WTC11 (cell line): ENCODE results near the gene EXPH5.

Experiments used
- ATF2 ChIP-seq: sonication (generic); formaldehyde crosslinking; IDR thresholded peaks from 2 replicates; pipeline ENCODE4 v1.8.1; 2022; ENCODE audit warnings: low read depth, missing genetic modification reagents, borderline replicate concordance
- CREB1 ChIP-seq: sonication (generic); formaldehyde crosslinking; IDR thresholded peaks from 2 replicates; pipeline ENCODE4 v1.8.0; 2023; ENCODE audit warnings: mild to moderate bottlenecking, missing genetic modification reagents
- CTCF ChIP-seq: fragments of 200-600 bp; IDR thresholded peaks from 2 replicates; pipeline ENCODE4 v1.8.0; 2022; ENCODE audit warnings: antibody characterized with exemption
- ETV6 ChIP-seq: sonication (generic); formaldehyde crosslinking; IDR thresholded peaks from 2 replicates; pipeline ENCODE4 v1.8.1; 2022; ENCODE audit warnings: mild to moderate bottlenecking, missing genetic modification reagents
- FOXK1 ChIP-seq: sonication (generic); formaldehyde crosslinking; IDR thresholded peaks from 2 replicates; pipeline ENCODE4 v1.8.0; 2022; ENCODE audit warnings: mild to moderate bottlenecking, moderate library complexity, missing genetic modification reagents
- IRF1 ChIP-seq: sonication (generic); formaldehyde crosslinking; IDR thresholded peaks from 2 replicates; pipeline ENCODE4 v1.8.0; 2023; ENCODE audit warnings: missing genetic modification reagents
- IRF2 ChIP-seq: sonication (generic); formaldehyde crosslinking; IDR thresholded peaks from 2 replicates; pipeline ENCODE4 v1.8.0; 2022; ENCODE audit warnings: low read depth, missing genetic modification reagents, borderline replicate concordance
- NFE2L1 ChIP-seq: sonication (generic); formaldehyde crosslinking; IDR thresholded peaks from 2 replicates; pipeline ENCODE4 v1.8.1; 2023; ENCODE audit warnings: missing genetic modification reagents
- NR3C1 ChIP-seq: sonication (generic); formaldehyde crosslinking; conservative IDR thresholded peaks from 2 replicates; pipeline ENCODE4 v1.8.1; 2023; ENCODE audit warnings: low read depth, mild to moderate bottlenecking, missing genetic modification reagents
- SP1 ChIP-seq: sonication (generic); formaldehyde crosslinking; conservative IDR thresholded peaks from 2 replicates; pipeline ENCODE4 v1.8.1; 2022; ENCODE audit warnings: missing genetic modification reagents
- ZBTB43 ChIP-seq: sonication (generic); formaldehyde crosslinking; IDR thresholded peaks from 2 replicates; pipeline ENCODE4 v1.8.1; 2023; ENCODE audit warnings: mild to moderate bottlenecking, missing genetic modification reagents
- ZNF138 ChIP-seq: sonication (generic); formaldehyde crosslinking; conservative IDR thresholded peaks from 2 replicates; pipeline ENCODE4 v1.8.1; 2022; ENCODE audit warnings: mild to moderate bottlenecking, moderate library complexity, missing genetic modification reagents
- ZNF281 ChIP-seq: sonication (generic); formaldehyde crosslinking; IDR thresholded peaks from 2 replicates; pipeline ENCODE4 v1.8.0; 2023; ENCODE audit warnings: mild to moderate bottlenecking, missing genetic modification reagents
- ZNF512 ChIP-seq: sonication (generic); formaldehyde crosslinking; IDR thresholded peaks from 2 replicates; pipeline ENCODE4 v1.8.1; 2022; ENCODE audit warnings: missing genetic modification reagents, borderline replicate concordance

- TF ChIP-seq CTCF (no peak), FOXK1 (CRISPR knock-in tag) (0 out of 2 replicates have a peak, but pooled peaks have one; percentile 47), ZNF281 (CRISPR knock-in tag) (no peak), NR3C1 (no peak), NFE2L1 (CRISPR knock-in tag) (peak; percentile 80), IRF2 (CRISPR knock-in tag) (no peak), ATF2 (no peak), ZNF512 (no peak), ZBTB43 (CRISPR knock-in tag) (no peak), SP1 (no peak), ZNF138 (CRISPR knock-in tag) (no peak), CREB1 (CRISPR knock-in tag) (peak; percentile 63; the same call in 1 of the 2 replicates), ETV6 (peak; percentile 21; the same call in 1 of the 2 replicates), IRF1 (CRISPR knock-in tag) (no peak)
Observed at GRCh38 chr11:108497317-108498045, 96.1 kb downstream of the EXPH5 start.
